GM12878 (cell line): ENCODE data around the gene PDIA5. TPM values are rescaled to one million over a fixed set of nuclear protein-coding genes. Genes with fewer than 3 reads are reported as not detected.

Experiments
- ATAC-seq: fragments of 200-7000 bp; cut with Tn5 transposase; 3 replicates; pipeline ENCODE4 v1.9.1; 2020; ENCODE audit warnings: mild to moderate bottlenecking, moderate library complexity
- BruUV-seq: library from RNA; stranded (reverse); fragments of 400-500 nt; replicated peaks from 2 replicates; lab custom pipeline; 2021; lab: Mats Ljungman, UMichigan
- CTCF ChIA-PET: fragments of 300-600 bp; sonication (Branson Sonifier 250); formaldehyde crosslinking; extraction: SDS; loops from one replicate; lab custom pipeline; 2021; ENCODE audit warnings: inconsistent platforms; lab: Yijun Ruan, JAX
- POLR2A ChIA-PET: fragments of 350-600 bp; formaldehyde crosslinking; extraction: SDS; loops from one replicate; lab custom pipeline; 2021; ENCODE audit warnings: inconsistent platforms; lab: Charles Lee
- RAD21 ChIA-PET: fragments of 300-600 bp; sonication (Branson Sonifier 250); formaldehyde crosslinking; loops from one replicate; lab custom pipeline; 2023; ENCODE audit warnings: antibody characterized with exemption; ENCODE audit not compliant: unreplicated experiment; lab: Charles Lee
- SMC1A ChIA-PET: fragments of 300-600 bp; sonication (Branson Sonifier 250); formaldehyde crosslinking; loops from one replicate; lab custom pipeline; 2023; ENCODE audit not compliant: unreplicated experiment, uncharacterized antibody; lab: Charles Lee
- DNase-seq: peaks from one replicate; pipeline ENCODE4 v3.0.0-alpha.2; 2011; ENCODE audit warnings: low read depth, low spot score
- FAIRE-seq: peaks from 3 replicates; lab custom pipeline; 2011; peaks lifted over from hg19 to GRCh38; lab: Jason Lieb, UNC
- H2AFZ ChIP-seq: 2 replicates; pipeline ENCODE4 v1.6.0; 2011; ENCODE audit warnings: low read depth, low read length, control low read depth; ENCODE audit not compliant: control insufficient read depth
- H3K27ac ChIP-seq: 2 replicates; pipeline ENCODE4 v1.5.1; 2011; ENCODE audit warnings: control low read depth; ENCODE audit not compliant: control insufficient read depth, insufficient read depth
- H3K27me3 ChIP-seq, 2 experiments: replicated peaks in 1 of 2; 2 replicates each; pipeline versions ENCODE4 v1.6.0 to v1.6.1; 2011; ENCODE audit warnings: low read length in 1 of 2; ENCODE audit not compliant: control insufficient read depth in 2 of 2, insufficient read depth in 2 of 2
- H3K36me3 ChIP-seq, 2 experiments: 2 replicates each; pipeline ENCODE4 v1.5.1; 2011; ENCODE audit warnings: low read length in 1 of 2; ENCODE audit not compliant: control insufficient read depth in 2 of 2, insufficient read depth in 2 of 2
- H3K4me1 ChIP-seq: 2 replicates; pipeline ENCODE4 v1.6.1; 2011; ENCODE audit warnings: mild to moderate bottlenecking, low read length, moderate library complexity, mixed read lengths; ENCODE audit not compliant: control insufficient read depth, insufficient read depth
- H3K4me2 ChIP-seq: 2 replicates; pipeline ENCODE4 v1.6.0; 2011; ENCODE audit warnings: control low read depth; ENCODE audit not compliant: control insufficient read depth, insufficient read depth
- H3K4me3 ChIP-seq: fragments of 200-600 bp; sonication (generic); 2 replicates; pipeline ENCODE4 v1.5.1; 2016
- H3K79me2 ChIP-seq: 2 replicates; pipeline ENCODE4 v1.6.0; 2011; ENCODE audit warnings: low read length; ENCODE audit not compliant: control insufficient read depth, insufficient read depth
- H3K9ac ChIP-seq: 2 replicates; pipeline ENCODE4 v1.8.0; 2011; ENCODE audit warnings: low read length, control low read depth, mixed read lengths; ENCODE audit not compliant: control insufficient read depth, insufficient read depth
- H3K9me3 ChIP-seq: replicated peaks from 3 replicates; pipeline ENCODE4 v1.5.1; 2011; ENCODE audit warnings: mild to moderate bottlenecking, low read length; ENCODE audit not compliant: control insufficient read depth, insufficient read depth
- H4K20me1 ChIP-seq: 2 replicates; pipeline ENCODE4 v1.6.0; 2011; ENCODE audit not compliant: control insufficient read depth, insufficient read depth
- BHLHE40 ChIP-seq, 2 experiments: fragments of 450-650 bp in 1 of 2; IDR thresholded peaks; 2 replicates each; pipeline ENCODE4 v1.6.1; 2011 to 2017; ENCODE audit warnings: low read depth in 2 of 2, borderline replicate concordance in 1 of 2, improper control_type of control experiment in 1 of 2, low read length in 1 of 2, mild to moderate bottlenecking in 1 of 2
- BMI1 ChIP-seq: fragments of 450-650 bp; IDR thresholded peaks from 2 replicates; pipeline ENCODE4 v1.6.1; 2016; ENCODE audit warnings: mild to moderate bottlenecking, moderate library complexity, borderline replicate concordance
- CREB1 ChIP-seq: IDR thresholded peaks from 2 replicates; pipeline ENCODE4 v1.6.1; 2012; ENCODE audit warnings: low read depth, mild to moderate bottlenecking, inconsistent platforms
- E2F4 ChIP-seq: IDR thresholded peaks from 2 replicates; pipeline ENCODE4 v1.6.1; 2012; ENCODE audit warnings: low read depth, low read length, improper control_type of control experiment
- IKZF1 ChIP-seq: fragments of 450-650 bp; conservative IDR thresholded peaks from 2 replicates; pipeline ENCODE4 v1.6.1; 2017; ENCODE audit warnings: antibody characterized with exemption, mild to moderate bottlenecking
- IKZF2 ChIP-seq, 2 experiments: fragments of 450-650 bp; IDR thresholded peaks; 2 replicates each; pipeline ENCODE4 v1.6.1; 2017; ENCODE audit warnings: mild to moderate bottlenecking in 2 of 2, moderate library complexity in 2 of 2
- NFIC ChIP-seq: IDR thresholded peaks from 2 replicates; pipeline ENCODE4 v1.6.1; 2012; ENCODE audit warnings: low read depth, mild to moderate bottlenecking, inconsistent platforms, low read length, moderate library complexity
- NKRF ChIP-seq: fragments of 450-650 bp; conservative IDR thresholded peaks from 2 replicates; pipeline ENCODE4 v1.6.1; 2017; ENCODE audit warnings: mild to moderate bottlenecking, moderate library complexity
- POLR2AphosphoS5 ChIP-seq: IDR thresholded peaks from 2 replicates; pipeline ENCODE4 v1.6.1; 2011; ENCODE audit warnings: mild to moderate bottlenecking, low read length, inconsistent platforms
- RAD21 ChIP-seq: IDR thresholded peaks from 2 replicates; pipeline ENCODE4 v1.6.1; 2011; ENCODE audit warnings: mild to moderate bottlenecking, low read depth, low read length, moderate library complexity; ENCODE audit not compliant: insufficient read depth
- RELB ChIP-seq: fragments of 450-650 bp; IDR thresholded peaks from 2 replicates; pipeline ENCODE4 v1.6.1; 2017; ENCODE audit warnings: low read depth, mild to moderate bottlenecking, moderate library complexity
- STAT1 ChIP-seq: fragments of 450-650 bp; conservative IDR thresholded peaks from 2 replicates; pipeline ENCODE4 v1.6.1; 2014; ENCODE audit warnings: antibody characterized with exemption, mild to moderate bottlenecking
- SUPT20H ChIP-seq: IDR thresholded peaks from 2 replicates; pipeline ENCODE4 v1.6.1; 2011; ENCODE audit warnings: low read depth, mild to moderate bottlenecking, low read length, moderate library complexity, borderline replicate concordance; ENCODE audit not compliant: control insufficient read depth
- ZNF592 ChIP-seq: fragments of 450-650 bp; IDR thresholded peaks from 2 replicates; pipeline ENCODE4 v1.6.1; 2017; ENCODE audit warnings: mild to moderate bottlenecking, moderate library complexity
- WGBS: methylation state at CpG from one replicate; pipeline ENCODE4 v1.1.6; 2016; ENCODE audit warnings: low lambda C conversion rate; ENCODE audit not compliant: insufficient replicate concordance, insufficient coverage; ENCODE audit errors: missing lambda C conversion rate; 5-methylcytosine and 5-hydroxymethylcytosine counted together
- in situ Hi-C: fragments of 300-500 bp; cut with MboI; formaldehyde crosslinking; loops from 9 replicates; pipeline ENCODE4 v1.14.3; 2018; ENCODE audit warnings: mixed read lengths
- intact Hi-C: fragments of 100-400 bp; cut with micrococcal nuclease; formaldehyde crosslinking; loops from one replicate; pipeline ENCODE4 v1.14.2; 2022; ENCODE audit not compliant: unreplicated experiment
- polyA plus RNA-seq, 11 experiments: library from polyadenylated mRNA; depleted of rRNA in 4 of 11; unstranded in 6 of 11; stranded (reverse) in 5 of 11; fragments of >200 nt; fragmentation: Nextera tagmentation in 4 of 11; fragmentation: Illumina TruSeq in 1 of 11; extraction: Ambion mirVana in 4 of 11; extraction: Trizol in 1 of 11; gene quantifications; 1 replicate in 1 of 11; 2 replicates in 10 of 11; pipeline versions ENCODE4 v1.2.1 to v1.2.3, GENCODE V29; 2011 to 2016; ENCODE audit warnings: inconsistent platforms in 2 of 11, missing spikeins in 2 of 11, low read depth in 1 of 11
- total RNA-seq, 4 experiments: library from RNA; depleted of rRNA in 3 of 4; stranded (reverse); fragments of >200 nt in 3 of 4; fragmentation: Illumina TruSeq in 1 of 4; extraction: Trizol in 1 of 4; gene quantifications; 2 replicates each; pipeline versions ENCODE4 v1.2.1 to v1.2.3, GENCODE V29; 2013 to 2021

PDIA5 gene
- total and polyA plus RNA-seq, 10 of the 15 experiments (the other 5 are each of a cell fraction or from before 2014, with no cell fraction given), result 4.1 to 24.8 (median 19.2) TPM

- ChIA-PET SMC1A (interaction anchor here (0.6 to 1.5 kb wide), 2 partner anchors 14 to 54 kb away, joined by 3 read pairs; no protein-coding TSS in a partner anchor), RAD21 (no interaction called here), CTCF (no interaction called here), POLR2A (no interaction called here)
- ATAC-seq (no peak), FAIRE-seq (peak; percentile 35), DNase-seq (no peak)
- Histone ChIP-seq H3K79me2 (no peaks in the 10 kb centered on the region), H3K36me3 (peaks cover 8 to 25% of the 10 kb centered on the region in 2 experiments; a peak in 3 of 4 replicates), H3K27ac (no peak overlapping the region), H3K4me1 (no peaks in the 10 kb centered on the region), H4K20me1 (no peaks in the 10 kb centered on the region), H3K4me2 (no peak overlapping the region), H3K9me3 (no peaks in the 10 kb centered on the region), H2AFZ (no peak overlapping the region), H3K9ac (no peak overlapping the region), H3K27me3 (no peaks in the 10 kb centered on the region), H3K4me3 (no peak overlapping the region)
- intact Hi-C loops (no loop called here), in situ Hi-C loops (no loop called here)
- BruUV-seq, result no TSS peak
- 84% methylated on average over 12 of the region's 12 CpGs for WGBS
- no peak for TF ChIP-seq IKZF2 (IDR thresholded peaks at IDR 0.05)
- TF ChIP-seq RAD21, result no peak
- no peak for TF ChIP-seq SUPT20H
- TF ChIP-seq RELB, result no peak
- no peak for TF ChIP-seq E2F4
- no peak for TF ChIP-seq NKRF
- TF ChIP-seq POLR2AphosphoS5, result no peak
- TF ChIP-seq ZNF592, result no peak
- no peak for TF ChIP-seq BMI1
- TF ChIP-seq IKZF1, result no peak
- no peak for TF ChIP-seq NFIC
- TF ChIP-seq BHLHE40 (IDR thresholded peaks at IDR 0.05; ENCODE audit: borderline replicate concordance in 1 of 2, low read depth in 2 of 2, low read length in 1 of 2), result no peak
- TF ChIP-seq STAT1, result no peak
- TF ChIP-seq CREB1, result no peak
Observed at GRCh38 chr3:123099331-123100192, 32.7 kb downstream of the PDIA5 start.
